Endothelial cell (in vitro differentiated cells): ENCODE data around the gene MLPH. TPM values are rescaled to one million over a fixed set of nuclear protein-coding genes. Genes with fewer than 3 reads are reported as not detected.
A peak's percentile ranks its signal among the peaks of the same experiment; 100 is the strongest.

ENCODE experiments used
- DNase-seq: peaks from one replicate; pipeline ENCODE4 v3.0.0; 2021; ENCODE audit warnings: low spot score
- H3K27ac Mint-ChIP-seq: one replicate; pipeline ENCODE4 v1.8.0; 2021; ENCODE audit warnings: mixed read lengths, inconsistent platforms; ENCODE audit not compliant: unreplicated experiment
- H3K27me3 Mint-ChIP-seq: one replicate; pipeline ENCODE4 v1.8.0; 2021; ENCODE audit warnings: mild to moderate bottlenecking, moderate library complexity, mixed read lengths, inconsistent platforms; ENCODE audit not compliant: unreplicated experiment
- H3K36me3 Mint-ChIP-seq: one replicate; pipeline ENCODE4 v1.8.0; 2021; ENCODE audit warnings: mild to moderate bottlenecking, low read depth, mixed read lengths, inconsistent platforms; ENCODE audit not compliant: unreplicated experiment
- H3K4me1 Mint-ChIP-seq: one replicate; pipeline ENCODE4 v1.8.0; 2021; ENCODE audit warnings: mild to moderate bottlenecking, mixed read lengths, inconsistent platforms; ENCODE audit not compliant: unreplicated experiment
- H3K4me3 Mint-ChIP-seq: one replicate; pipeline ENCODE4 v1.8.0; 2021; ENCODE audit warnings: mild to moderate bottlenecking, mixed read lengths, inconsistent platforms; ENCODE audit not compliant: unreplicated experiment
- H3K9me3 Mint-ChIP-seq: one replicate; pipeline ENCODE4 v1.8.0; 2021; ENCODE audit warnings: mixed read lengths, inconsistent platforms; ENCODE audit not compliant: unreplicated experiment
- CTCF ChIP-seq: fragments of 200-600 bp; sonication (generic); IDR thresholded peaks from one replicate; pipeline ENCODE4 v1.5.0; 2021; ENCODE audit warnings: antibody characterized with exemption; ENCODE audit not compliant: unreplicated experiment
- total RNA-seq: library from RNA; stranded (reverse); fragmentation: NEBNext Ultra II Directional; extraction: Animal tissue kit (Norgen Biotek cat#: 25700); gene quantifications from one replicate; pipeline ENCODE4 v1.2.1, GENCODE V29; 2021; ENCODE audit not compliant: unreplicated experiment

The MLPH gene
- total RNA-seq, 1 donor from 2014 or later: 0.36 TPM

GRCh38 chr2:237577956-237578870 is 91.2 kb downstream of the MLPH start:
- Mint-ChIP-seq H3K9me3 (no peaks in the 10 kb centered on the region), H3K4me1 (no peaks in the 10 kb centered on the region), H3K36me3 (no peaks in the 10 kb centered on the region), H3K27me3 (peaks cover 3% of the 10 kb centered on the region), H3K27ac (no peak overlapping the region), H3K4me3 (no peak overlapping the region)
- TF ChIP-seq CTCF: no peak
- DNase-seq: no peak

- Mint-ChIP-seq H3K4me3 (no peak overlapping the region), H3K9me3 (no peaks in the 10 kb centered on the region), H3K4me1 (peaks cover 6% of the 10 kb centered on the region), H3K27me3 (no peaks in the 10 kb centered on the region), H3K36me3 (peaks cover 2% of the 10 kb centered on the region), H3K27ac (no peak overlapping the region)
- no peak for DNase-seq
- TF ChIP-seq CTCF: no peak
Measured at GRCh38 chr2:237581326-237581725, 94.3 kb downstream of the MLPH start.

GRCh38 chr2:237581751-237582746 is 95.0 kb downstream of the MLPH start:
- no peak for TF ChIP-seq CTCF
- H3K4me3 Mint-ChIP-seq: no peak overlapping the region
- H3K4me1 Mint-ChIP-seq: peaks cover 7% of the 10 kb centered on the region
- peaks cover 3% of the 10 kb centered on the region for H3K36me3 Mint-ChIP-seq
- H3K27ac Mint-ChIP-seq: no peak overlapping the region
- no peaks in the 10 kb centered on the region for H3K9me3 Mint-ChIP-seq
- DNase-seq: peak; percentile 36
- no peaks in the 10 kb centered on the region for H3K27me3 Mint-ChIP-seq

GRCh38 chr2:237583385-237584295 is 96.6 kb downstream of the MLPH start:
- Mint-ChIP-seq H3K27ac (no peak overlapping the region), H3K4me3 (no peak overlapping the region), H3K9me3 (no peaks in the 10 kb centered on the region), H3K36me3 (peaks cover 8% of the 10 kb centered on the region), H3K4me1 (peaks cover 7% of the 10 kb centered on the region), H3K27me3 (no peaks in the 10 kb centered on the region)
- DNase-seq: no peak
- TF ChIP-seq CTCF: no peak
